Dendritic cell treated with granulocyte-macrophage colony-stimulating factor and Interleukin-4, amounts not matched to agents 40 ng/mL and 50 ng/mL, for 4 days (primary cell): Measurements from ENCODE around the gene DGUOK.

Source experiments
- H3K27ac Mint-ChIP-seq: one replicate; pipeline ENCODE4 v1.8.0; 2022; ENCODE audit warnings: mild to moderate bottlenecking, mixed read lengths
- H3K27me3 Mint-ChIP-seq: one replicate; pipeline ENCODE4 v1.8.0; 2022; ENCODE audit warnings: mild to moderate bottlenecking, mixed read lengths
- H3K36me3 Mint-ChIP-seq: one replicate; pipeline ENCODE4 v1.8.0; 2022; ENCODE audit warnings: low read depth, mixed read lengths
- H3K4me1 Mint-ChIP-seq: one replicate; pipeline ENCODE4 v1.8.0; 2022; ENCODE audit warnings: low read depth, mixed read lengths
- H3K4me3 Mint-ChIP-seq: one replicate; pipeline ENCODE4 v1.8.0; 2022; ENCODE audit warnings: mild to moderate bottlenecking, moderate library complexity, mixed read lengths
- H3K9me3 Mint-ChIP-seq: one replicate; pipeline ENCODE4 v1.8.0; 2022; ENCODE audit warnings: mixed read lengths
- intact Hi-C: fragments of 100-400 bp; cut with micrococcal nuclease; formaldehyde crosslinking; loops from one replicate; pipeline ENCODE4 v1.15.0; 2022

The DGUOK gene

DNA sequence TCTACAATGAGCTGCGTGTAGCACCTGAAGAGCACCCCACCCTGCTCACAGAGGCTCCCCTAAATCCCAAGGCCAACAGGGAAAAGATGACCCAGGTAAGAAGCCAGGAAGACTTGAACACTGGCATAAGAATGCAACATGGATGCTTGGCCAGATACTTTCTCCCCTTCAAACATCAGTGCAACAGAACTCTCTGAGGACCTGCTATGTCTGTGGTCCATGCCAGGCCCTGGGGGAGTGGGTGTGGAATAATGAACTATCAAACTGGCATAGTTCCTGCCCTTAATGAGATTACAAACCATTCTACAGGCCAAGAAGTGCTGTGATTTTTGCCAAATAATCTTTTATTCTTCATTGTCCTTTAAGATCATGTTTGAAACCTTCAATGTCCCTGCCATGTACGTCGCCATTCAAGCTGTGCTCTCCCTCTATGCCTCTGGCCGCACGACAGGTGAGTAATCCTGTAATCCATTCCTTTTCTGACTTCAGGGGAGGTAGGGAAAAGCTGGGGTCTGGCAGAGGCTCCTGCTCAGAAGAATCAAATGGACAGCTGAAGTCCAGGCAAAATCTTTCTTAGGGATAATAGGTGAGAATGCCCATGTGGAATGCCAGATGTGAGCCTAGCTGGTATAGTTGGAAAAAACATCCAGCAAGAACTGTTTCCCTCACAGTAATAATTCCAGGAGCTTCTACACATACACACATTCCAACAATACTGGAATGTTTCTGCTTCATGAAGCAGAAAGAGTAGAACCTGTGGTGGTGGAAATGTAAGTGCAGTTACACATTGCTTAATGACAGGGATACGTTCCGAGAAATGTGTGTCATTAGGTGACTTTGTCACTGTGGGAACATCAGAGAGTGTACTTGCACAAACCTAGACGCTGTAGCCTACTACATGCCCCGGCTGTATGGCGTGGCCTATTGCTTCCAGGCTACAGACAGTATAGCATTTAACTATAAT lies 17.7 kb upstream of the DGUOK start:
- Mint-ChIP-seq H3K4me1 (peaks cover 20% of the 10 kb centered on the region), H3K27ac (no peak overlapping the region), H3K27me3 (no peaks in the 10 kb centered on the region), H3K9me3 (no peaks in the 10 kb centered on the region), H3K36me3 (no peaks in the 10 kb centered on the region), H3K4me3 (no peak overlapping the region)
- intact Hi-C loops: no loop called here

DNA sequence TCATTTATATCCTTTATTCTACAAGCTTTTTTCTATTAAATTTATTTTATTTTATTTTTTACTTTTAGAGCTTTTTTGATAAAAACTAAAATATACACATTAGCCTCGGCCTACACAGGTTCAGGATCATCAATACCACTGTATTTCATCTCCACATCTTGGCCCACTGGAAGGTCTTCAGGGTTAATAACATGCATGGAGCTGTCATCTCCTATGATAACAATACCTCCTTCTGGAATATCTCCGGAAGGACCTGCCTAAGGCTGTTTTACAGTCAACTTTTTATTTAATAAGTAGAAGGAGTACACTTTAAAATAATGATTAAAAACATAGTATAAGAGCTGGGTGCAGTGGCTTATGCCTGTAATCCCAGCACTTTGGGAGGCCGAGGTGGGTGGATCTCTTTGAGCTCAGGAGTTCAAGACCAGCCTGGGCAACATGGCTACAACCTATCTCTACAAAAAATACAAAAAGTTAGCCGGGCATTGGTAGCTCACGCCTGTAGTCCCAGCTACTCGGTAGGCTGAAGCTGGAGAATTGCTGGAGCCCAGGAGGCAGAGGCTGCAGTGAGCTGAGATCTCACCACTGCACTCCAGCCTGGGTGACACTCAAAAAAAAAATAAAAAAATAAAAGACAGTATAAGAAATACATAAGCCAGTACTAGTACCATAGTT lies 15.7 kb upstream of the DGUOK start:
- no peak overlapping the region for H3K4me3 Mint-ChIP-seq
- H3K4me1 Mint-ChIP-seq: peaks cover 30% of the 10 kb centered on the region
- no peaks in the 10 kb centered on the region for H3K9me3 Mint-ChIP-seq
- H3K27me3 Mint-ChIP-seq: no peaks in the 10 kb centered on the region
- no peaks in the 10 kb centered on the region for H3K36me3 Mint-ChIP-seq
- H3K27ac Mint-ChIP-seq: no peak overlapping the region
- intact Hi-C loops: no loop called here

DNA sequence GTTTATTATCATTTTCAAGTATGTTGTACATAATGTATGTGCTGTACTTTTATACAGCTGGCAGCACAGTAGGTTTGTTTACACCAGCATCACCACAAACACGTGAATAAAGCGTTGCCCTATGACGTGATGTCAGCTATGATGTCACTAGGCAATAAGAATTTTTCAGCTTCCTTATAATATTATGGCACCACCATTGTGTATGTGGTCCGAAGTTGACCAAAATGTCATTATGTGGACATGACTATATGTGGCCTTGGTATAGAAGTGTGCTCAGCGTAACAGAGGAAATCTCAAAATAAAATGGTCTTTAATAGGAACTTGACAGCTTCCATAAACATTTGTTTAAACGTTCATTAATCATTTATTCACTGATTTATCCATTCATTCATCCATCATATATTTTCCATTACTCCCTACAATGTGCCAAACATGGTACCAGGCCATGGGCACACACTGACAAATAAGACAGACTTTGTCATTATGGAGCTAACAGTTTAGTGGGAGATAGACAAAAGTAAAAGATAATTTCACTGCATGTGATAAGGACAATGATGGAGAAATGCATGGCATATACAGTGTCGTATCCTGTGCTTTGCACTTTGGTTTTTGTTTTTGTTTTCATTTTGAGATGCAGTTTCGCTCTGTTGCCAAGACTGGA lies 15.0 kb upstream of the DGUOK start:
- H3K9me3 Mint-ChIP-seq: no peaks in the 10 kb centered on the region
- no peaks in the 10 kb centered on the region for H3K36me3 Mint-ChIP-seq
- H3K27me3 Mint-ChIP-seq: no peaks in the 10 kb centered on the region
- no peak overlapping the region for H3K27ac Mint-ChIP-seq
- no peak overlapping the region for H3K4me3 Mint-ChIP-seq
- intact Hi-C loops: no loop called here
- peaks cover 30% of the 10 kb centered on the region for H3K4me1 Mint-ChIP-seq

DNA sequence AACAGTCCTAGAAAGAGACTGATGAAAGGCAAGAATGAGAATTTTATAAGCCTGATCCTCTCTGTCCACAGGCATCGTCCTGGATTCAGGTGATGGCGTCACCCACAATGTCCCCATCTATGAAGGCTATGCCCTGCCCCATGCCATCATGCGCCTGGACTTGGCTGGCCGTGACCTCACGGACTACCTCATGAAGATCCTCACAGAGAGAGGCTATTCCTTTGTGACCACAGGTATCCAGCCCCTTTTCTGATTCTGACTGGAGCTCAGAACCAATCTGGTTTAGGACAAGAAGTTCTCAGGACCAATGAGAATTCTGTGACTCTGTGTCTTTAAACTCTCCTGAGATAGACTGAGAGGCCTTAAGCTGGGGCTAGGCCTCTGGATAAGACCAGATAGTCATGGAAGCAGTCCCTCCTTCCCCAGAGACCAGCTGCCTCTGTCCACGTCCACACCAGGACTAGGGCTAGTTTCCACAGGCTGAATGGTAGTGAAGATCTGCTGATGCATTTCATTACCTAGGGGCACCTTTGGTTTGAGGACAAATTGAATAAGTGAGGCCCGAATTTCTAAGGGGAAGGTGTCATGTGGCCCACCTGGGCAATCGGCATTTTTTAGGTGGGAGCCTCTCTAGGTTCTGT lies 13.1 kb upstream of the DGUOK start:
- intact Hi-C loops: no loop called here
- H3K4me3 Mint-ChIP-seq: no peak overlapping the region
- no peaks in the 10 kb centered on the region for H3K36me3 Mint-ChIP-seq
- H3K27me3 Mint-ChIP-seq: no peaks in the 10 kb centered on the region
- no peaks in the 10 kb centered on the region for H3K9me3 Mint-ChIP-seq
- H3K27ac Mint-ChIP-seq: no peak overlapping the region
- H3K4me1 Mint-ChIP-seq: peaks cover 12% of the 10 kb centered on the region

DNA sequence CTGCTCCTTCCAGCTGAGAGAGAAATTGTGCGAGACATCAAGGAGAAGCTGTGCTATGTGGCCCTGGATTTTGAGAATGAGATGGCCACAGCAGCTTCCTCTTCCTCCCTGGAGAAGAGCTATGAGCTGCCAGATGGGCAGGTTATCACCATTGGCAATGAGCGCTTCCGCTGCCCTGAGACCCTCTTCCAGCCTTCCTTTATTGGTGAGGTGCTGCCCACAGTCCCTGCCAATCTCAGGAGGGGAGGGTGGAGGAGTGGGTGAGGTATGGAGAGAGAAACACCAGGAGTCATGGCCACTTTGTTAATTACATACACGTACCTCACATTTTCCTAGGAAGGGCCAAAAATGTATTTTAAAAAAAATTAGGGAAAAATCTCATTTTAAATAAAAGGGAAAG lies 12.0 kb upstream of the DGUOK start:
- no peaks in the 10 kb centered on the region for H3K36me3 Mint-ChIP-seq
- peaks cover 10% of the 10 kb centered on the region for H3K4me1 Mint-ChIP-seq
- intact Hi-C loops: no loop called here
- H3K27me3 Mint-ChIP-seq: peaks cover 2% of the 10 kb centered on the region
- peak overlapping the region; percentile 52 for H3K27ac Mint-ChIP-seq
- H3K4me3 Mint-ChIP-seq: no peak overlapping the region
- H3K9me3 Mint-ChIP-seq: no peaks in the 10 kb centered on the region

DNA sequence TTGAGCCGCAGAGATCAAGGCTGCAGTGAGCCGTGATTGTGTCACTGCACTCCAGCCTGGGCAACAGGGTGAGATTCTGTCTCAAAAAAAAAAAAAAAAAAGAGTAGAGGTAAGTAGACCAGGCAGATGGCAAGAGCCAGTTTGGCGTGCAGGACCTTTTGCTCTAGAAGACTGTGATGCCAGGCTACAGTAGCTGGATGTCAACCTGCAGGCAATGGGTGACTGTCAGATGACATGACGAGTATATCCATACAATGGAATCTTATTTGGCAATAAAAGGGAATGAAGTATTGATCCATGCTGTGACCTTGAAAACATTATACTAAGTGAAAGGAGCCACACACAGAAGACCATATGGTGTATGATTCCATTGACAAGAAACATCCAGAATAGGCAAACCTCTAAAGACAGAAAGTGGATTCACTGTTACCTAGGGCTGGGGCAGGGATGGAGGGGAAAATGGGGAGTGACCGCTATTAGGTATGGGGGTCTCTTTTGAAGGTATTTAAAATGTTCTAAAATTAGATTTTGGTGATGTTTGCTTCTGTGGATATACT lies 11.2 kb upstream of the DGUOK start:
- intact Hi-C loops: no loop called here
- no peaks in the 10 kb centered on the region for H3K9me3 Mint-ChIP-seq
- H3K4me3 Mint-ChIP-seq: no peak overlapping the region
- H3K27ac Mint-ChIP-seq: no peak overlapping the region
- peaks cover 10% of the 10 kb centered on the region for H3K4me1 Mint-ChIP-seq
- H3K36me3 Mint-ChIP-seq: no peaks in the 10 kb centered on the region
- H3K27me3 Mint-ChIP-seq: peaks cover 2% of the 10 kb centered on the region

DNA sequence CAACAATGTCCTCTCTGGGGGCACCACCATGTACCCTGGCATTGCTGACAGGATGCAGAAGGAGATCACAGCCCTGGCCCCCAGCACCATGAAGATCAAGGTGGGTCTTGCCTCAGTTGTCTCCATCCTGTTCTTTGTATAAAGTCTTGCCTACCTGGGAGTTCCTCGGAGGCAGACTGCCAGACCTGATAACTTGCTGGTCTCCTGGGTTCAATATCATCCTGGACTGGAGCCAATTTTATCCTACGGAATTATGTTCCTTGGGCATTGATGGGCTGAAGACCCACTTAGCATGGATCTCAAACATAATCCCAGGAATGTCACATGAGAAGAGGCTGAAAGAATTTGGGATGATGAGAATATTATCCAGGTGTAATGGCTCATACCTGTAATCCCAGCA lies 10.0 kb upstream of the DGUOK start:
- H3K36me3 Mint-ChIP-seq: no peaks in the 10 kb centered on the region
- no peak overlapping the region for H3K27ac Mint-ChIP-seq
- peaks cover 2% of the 10 kb centered on the region for H3K27me3 Mint-ChIP-seq
- intact Hi-C loops: no loop called here
- no peaks in the 10 kb centered on the region for H3K9me3 Mint-ChIP-seq
- H3K4me1 Mint-ChIP-seq: peaks cover 21% of the 10 kb centered on the region
- no peak overlapping the region for H3K4me3 Mint-ChIP-seq

DNA sequence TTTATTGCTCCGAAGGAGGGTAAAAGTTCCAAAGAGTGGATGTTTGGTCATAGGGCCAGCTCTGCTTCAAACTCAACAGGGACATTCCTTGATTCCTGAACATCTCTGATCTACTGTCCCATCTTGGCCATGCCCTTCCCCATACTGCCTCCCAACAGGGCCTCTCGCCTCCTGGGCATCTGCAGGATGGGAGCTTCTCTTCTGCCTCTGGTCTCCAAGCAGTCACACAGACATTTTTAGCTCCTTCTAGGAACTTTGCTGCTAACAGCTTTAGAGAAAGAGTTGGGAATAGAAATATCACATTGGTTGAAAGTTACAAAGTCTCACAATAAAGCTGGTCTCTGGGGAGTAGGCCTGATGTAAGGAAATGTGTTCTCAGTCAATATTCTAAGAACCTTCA lies 9.4 kb upstream of the DGUOK start:
- Mint-ChIP-seq H3K4me1 (peaks cover 27% of the 10 kb centered on the region), H3K27me3 (peaks cover 2% of the 10 kb centered on the region), H3K27ac (no peak overlapping the region), H3K4me3 (no peak overlapping the region), H3K36me3 (no peaks in the 10 kb centered on the region), H3K9me3 (no peaks in the 10 kb centered on the region)
- intact Hi-C loops: no loop called here

DNA sequence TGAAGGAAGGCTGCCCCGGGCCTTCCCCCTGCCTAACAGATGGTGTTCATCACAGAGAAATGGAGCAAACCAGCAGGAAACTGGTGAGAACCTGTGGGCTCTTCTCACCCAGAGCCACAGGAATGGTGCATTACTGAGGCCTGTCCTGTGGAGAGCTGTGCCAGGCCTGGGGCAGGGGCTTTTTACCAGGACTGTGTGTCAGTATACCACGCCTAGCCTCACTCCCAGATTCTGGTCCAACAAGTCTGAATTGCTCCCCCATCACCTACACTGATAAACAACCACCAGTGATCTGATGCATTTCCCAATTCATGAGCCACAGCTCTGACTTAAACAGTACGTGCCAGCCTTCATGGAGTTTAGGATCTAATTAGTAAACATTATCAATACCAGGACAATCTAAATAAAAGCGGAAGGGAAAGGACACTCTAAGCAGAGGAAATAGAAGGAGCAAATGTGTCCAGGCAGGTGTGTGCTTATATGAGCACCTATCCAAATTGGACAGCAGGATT lies 8.9 kb upstream of the DGUOK start:
- Mint-ChIP-seq H3K9me3 (no peaks in the 10 kb centered on the region), H3K27ac (no peak overlapping the region), H3K4me3 (no peak overlapping the region), H3K36me3 (no peaks in the 10 kb centered on the region), H3K4me1 (peaks cover 28% of the 10 kb centered on the region), H3K27me3 (peaks cover 2% of the 10 kb centered on the region)
- intact Hi-C loops: no loop called here

DNA sequence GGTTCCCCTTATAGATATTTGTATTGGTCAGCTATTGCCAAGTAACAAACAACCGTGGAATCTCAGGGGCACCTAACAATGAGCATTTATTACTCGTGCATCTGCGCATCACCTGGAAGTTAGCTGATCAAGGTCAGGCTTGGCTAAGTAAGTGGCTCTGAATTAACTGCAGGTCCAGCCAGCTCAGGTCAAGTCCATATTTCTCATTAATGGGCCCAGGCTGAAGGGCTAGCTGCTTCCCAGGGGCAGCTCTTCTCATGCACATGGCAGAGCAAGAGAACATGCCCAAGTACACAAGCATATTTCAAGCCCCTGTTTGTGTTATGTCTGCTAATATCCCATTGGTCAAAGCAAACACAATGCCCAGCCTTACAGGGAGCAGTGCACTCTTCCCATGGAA lies 7.8 kb upstream of the DGUOK start:
- peaks cover 28% of the 10 kb centered on the region for H3K4me1 Mint-ChIP-seq
- no peaks in the 10 kb centered on the region for H3K36me3 Mint-ChIP-seq
- no peaks in the 10 kb centered on the region for H3K9me3 Mint-ChIP-seq
- no peak overlapping the region for H3K27ac Mint-ChIP-seq
- intact Hi-C loops: no loop called here
- no peak overlapping the region for H3K4me3 Mint-ChIP-seq
- peaks cover 2% of the 10 kb centered on the region for H3K27me3 Mint-ChIP-seq

DNA sequence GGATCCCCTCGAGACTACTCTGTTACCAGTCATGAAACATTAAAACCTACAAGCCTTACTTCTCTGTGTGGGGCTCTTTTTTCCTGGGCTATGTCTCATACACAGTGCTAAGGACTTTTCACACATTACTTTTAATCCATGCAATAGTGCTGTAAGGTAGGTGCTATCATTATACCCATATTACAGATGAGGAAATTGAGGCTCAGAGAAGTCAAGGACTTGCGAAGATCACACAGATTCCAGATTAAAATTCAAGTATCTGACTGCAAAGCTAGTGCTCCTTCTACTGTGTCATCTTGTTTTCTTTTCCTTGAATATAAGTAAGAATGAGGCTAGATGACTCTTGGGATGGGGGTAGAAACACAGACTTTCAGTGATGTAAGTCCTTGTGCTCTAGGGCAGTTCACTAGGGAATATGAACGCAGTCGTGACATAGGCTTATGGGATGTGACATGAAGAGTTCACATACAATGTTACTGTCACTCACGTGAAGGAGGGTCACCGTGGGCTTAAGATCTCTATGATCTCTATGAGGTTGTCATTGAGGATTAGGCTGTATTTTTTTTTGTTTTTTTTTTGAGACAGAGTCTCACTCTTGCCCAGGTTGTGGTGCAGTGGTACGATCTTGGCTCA lies 7.0 kb upstream of the DGUOK start:
- Mint-ChIP-seq H3K36me3 (no peaks in the 10 kb centered on the region), H3K27me3 (peaks cover 2% of the 10 kb centered on the region), H3K9me3 (no peaks in the 10 kb centered on the region), H3K4me1 (peaks cover 28% of the 10 kb centered on the region), H3K27ac (no peak overlapping the region), H3K4me3 (no peak overlapping the region)
- intact Hi-C loops: no loop called here

DNA sequence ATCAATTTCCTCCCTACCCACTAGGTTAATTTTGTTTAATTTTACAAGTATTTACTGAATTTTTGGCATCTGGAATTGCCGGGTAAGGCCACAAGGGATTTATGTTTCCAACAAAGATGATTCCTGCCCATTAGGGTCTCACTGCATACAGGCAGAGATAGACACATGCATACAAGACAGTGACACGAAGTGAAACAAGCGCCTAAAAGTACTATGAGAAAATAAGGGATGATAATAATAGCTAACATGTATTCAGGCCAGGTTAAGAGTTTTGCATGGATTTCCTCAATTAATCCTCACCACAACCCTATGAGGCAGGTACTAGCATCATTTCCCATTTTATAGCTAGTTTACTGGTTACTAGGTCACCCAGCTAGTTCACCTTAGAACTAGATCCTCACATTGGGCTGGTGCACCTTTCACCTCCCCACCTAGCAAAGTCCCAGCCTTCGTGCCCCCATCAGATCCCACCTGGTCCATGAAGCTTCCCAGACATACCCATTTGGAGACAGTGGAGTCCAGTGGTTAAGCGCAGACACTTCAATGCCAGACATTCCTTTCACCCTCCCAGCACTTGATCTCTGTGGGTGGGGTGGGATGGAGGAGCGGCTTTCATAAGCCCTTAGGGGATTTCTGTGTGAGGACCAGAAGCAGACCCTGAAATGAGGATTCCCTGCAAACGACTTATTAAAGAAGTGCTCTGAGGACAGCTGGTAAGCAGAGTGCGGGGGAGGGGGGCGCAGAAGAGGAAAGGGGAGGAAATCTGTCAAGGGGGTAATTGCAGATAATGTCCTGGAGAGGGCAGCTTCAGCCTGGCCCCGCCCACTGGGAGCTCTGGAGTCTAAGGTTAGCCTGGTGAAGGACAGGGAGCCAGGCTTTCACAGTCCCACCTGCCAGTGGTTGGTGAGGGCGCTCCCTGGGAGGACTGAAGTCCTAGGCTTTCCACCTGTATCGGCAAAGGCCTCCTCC lies 5.8 kb upstream of the DGUOK start:
- intact Hi-C loops: no loop called here
- H3K9me3 Mint-ChIP-seq: no peaks in the 10 kb centered on the region
- H3K36me3 Mint-ChIP-seq: no peaks in the 10 kb centered on the region
- no peak overlapping the region for H3K4me3 Mint-ChIP-seq
- H3K27ac Mint-ChIP-seq: no peak overlapping the region
- H3K4me1 Mint-ChIP-seq: peaks cover 23% of the 10 kb centered on the region
- peaks cover 2% of the 10 kb centered on the region for H3K27me3 Mint-ChIP-seq
